ENCODE measurements around the gene RAPSN.

Gene RAPSN

GRCh38 chr11:47406896-47407745 is 41.8 kb downstream of the RAPSN start:
- DNase-seq: no peak

DNA sequence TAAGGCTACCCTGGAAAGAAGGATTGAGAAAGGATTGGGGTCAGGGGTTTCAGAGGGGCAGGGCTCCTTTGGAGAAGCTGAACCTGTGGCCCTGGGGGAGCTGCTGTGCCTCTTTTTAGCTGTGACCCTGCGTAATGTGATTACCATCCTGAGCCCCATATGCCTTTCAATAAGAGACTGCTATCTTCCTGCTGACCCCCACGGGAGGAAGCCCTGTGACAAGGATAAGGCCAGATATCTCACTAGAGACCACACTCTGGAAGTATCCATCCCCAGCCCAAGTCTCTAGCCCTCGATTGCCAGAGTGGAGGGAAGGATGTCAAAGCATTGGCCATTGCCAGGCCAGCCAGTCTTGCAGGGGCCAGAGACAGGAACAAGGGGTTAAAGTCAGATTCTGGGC is 45.4 kb downstream of the RAPSN start:
- no peak for DNase-seq

DNA sequence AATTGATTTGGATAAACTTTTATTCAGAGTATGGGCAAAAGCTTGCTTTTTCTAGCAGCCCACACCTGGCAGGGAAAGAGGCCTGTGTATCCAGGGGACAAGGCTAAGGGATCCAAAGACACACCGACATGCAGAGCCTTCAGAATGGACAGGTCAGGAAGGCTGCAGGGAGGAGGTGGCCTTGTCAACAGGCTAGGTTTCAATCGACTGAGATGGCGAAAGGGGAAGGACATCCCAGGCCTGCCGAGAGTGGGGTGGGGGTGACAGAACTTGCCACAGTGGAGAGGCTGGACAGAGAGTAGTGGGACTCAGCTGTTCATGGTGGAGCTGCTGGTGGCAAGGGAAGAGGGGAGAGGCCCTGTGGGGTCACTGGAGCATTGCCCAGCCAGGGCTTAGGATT is 45.8 kb downstream of the RAPSN start:
- no peak for DNase-seq

GRCh38 chr11:47400768-47401279 is 48.1 kb downstream of the RAPSN start:
- DNase-seq: no peak

DNA sequence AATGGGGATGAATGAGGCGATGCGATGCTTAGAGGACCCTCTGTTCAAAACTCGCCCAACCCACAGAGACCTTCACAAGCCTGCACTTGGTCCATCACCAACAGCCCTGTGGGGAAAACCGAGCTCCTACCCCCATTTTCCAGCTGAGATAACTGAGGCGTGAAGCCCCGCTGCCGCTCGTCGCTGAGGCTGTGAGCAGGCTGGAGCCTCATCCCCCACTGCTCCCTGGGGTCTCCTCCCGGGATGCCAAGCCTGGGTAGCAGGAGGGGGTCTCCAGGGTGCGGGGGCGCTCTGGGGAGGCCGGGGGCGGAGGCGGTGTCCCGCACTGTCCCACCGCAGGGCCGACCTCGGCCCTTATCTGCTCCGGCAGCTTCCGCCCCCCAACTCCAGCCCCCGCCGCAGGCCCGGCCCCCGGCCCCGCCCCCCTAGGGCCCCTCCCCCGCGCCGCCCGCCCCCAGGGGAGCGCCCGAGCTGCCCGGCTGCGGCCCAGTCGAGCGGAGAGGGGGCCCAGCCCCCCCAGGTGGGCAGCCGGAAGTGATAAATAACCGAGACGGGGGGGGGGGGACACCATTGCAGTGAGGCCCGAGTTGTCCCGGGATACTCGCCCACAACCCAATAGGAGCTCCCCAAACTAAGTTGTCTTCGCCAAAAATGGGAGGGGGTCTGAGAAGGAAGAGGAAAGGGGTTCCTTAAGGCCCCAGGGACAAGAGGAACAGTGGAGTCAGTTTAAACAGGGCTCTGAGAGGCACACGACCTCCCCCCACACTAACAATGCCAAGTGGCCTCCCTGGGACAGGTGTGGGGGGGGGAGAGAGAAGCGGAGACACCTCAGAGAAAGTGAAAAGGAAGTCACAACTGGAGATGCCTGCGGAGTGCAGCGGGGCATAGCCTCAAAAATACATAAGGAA is 48.8 kb downstream of the RAPSN start:
- no peak for DNase-seq

- no peak for DNase-seq
Observed at GRCh38 chr11:47398551-47398950, 50.4 kb downstream of the RAPSN start.

- DNase-seq: no peak
Observed at GRCh38 chr11:47398011-47398410, 50.9 kb downstream of the RAPSN start.

DNA sequence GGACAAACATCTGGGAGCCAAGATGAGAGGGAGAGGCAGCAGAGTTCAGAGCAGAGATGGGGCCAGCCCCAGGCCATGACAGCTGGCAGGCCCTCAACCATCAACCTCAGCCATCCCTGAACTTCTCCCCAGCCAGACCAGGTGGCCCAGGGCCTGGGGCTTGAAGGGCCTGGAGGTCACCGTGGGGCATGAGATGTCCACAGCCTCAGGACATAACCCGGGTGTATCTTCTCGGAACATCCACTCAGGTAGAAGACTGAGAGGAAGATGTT is 53.0 kb downstream of the RAPSN start:
- no peak for DNase-seq

- no peak for DNase-seq
Observed at GRCh38 chr11:47395223-47396048, 53.5 kb downstream of the RAPSN start.

- DNase-seq: peak; percentile 35 to 46
Observed at GRCh38 chr11:47394322-47395222, 54.4 kb downstream of the RAPSN start.

- DNase-seq: no peak
Observed at GRCh38 chr11:47394050-47394321, 55.0 kb downstream of the RAPSN start.

GRCh38 chr11:47393163-47394049 is 55.5 kb downstream of the RAPSN start:
- DNase-seq: no peak

DNA sequence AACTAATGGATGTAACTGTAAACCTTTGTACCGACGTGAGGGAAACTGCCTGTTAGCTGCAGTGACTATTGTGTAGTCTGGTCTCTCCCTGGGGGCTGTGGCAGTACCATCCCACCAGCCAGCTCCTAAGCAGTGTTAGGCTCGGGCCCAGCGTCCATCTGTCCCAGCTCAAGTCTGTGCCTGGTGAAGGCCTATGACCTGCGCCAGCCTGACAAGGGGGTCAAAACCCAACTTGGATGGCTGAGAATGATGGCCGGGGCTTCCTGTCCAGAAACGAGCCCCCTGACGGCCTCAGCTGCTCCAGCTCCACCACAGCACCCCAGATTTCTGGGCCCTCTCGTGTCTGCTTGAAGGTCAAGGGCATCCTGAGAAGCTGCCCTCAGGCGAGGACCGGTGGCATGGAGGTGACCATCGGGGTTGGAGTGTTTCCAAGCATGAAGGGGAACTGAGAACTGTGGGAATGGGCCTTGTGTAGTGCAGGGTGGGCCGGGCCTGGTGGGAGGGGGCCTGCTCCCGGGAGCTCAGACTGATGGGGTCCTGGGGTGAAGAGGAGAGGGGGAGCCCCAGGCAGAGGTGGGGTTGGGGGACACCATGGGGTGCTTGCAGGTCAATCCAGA is 56.3 kb downstream of the RAPSN start:
- no peak for DNase-seq

DNA sequence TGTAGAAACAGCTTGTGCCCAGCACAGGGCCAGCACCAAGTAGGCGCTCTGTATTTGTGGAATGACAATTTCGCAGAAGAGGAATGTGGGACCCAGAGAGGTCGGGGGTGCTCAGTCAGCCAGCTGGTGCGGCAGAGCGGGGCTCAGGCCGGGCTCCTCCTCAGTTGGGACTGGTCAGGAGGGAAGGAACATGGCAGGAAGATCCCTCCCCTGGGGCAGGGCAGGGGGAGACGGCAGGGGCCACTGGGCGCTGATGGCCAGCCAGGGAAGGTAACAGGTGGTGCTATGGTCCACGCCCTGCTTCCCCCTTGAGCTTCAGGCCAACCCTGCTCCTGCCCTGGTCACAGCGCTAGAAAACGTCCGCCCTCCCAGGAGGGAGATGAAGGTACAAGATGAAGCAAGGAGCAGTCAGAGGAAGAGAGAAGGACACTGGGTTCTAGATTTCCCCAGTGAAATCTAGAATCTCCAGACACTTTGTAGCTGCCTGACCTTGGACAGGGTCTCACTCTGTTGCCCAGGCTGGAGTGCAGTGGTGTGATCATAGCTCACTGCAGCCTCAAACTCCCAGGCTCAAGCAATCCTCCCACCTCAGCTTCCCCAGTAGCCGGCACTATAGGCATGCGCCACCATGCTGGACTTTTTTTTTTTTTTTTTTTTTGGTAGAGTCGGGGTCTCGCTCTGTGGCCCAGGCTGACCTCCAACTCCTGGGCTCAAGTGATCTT is 57.1 kb downstream of the RAPSN start:
- no peak for DNase-seq

DNA sequence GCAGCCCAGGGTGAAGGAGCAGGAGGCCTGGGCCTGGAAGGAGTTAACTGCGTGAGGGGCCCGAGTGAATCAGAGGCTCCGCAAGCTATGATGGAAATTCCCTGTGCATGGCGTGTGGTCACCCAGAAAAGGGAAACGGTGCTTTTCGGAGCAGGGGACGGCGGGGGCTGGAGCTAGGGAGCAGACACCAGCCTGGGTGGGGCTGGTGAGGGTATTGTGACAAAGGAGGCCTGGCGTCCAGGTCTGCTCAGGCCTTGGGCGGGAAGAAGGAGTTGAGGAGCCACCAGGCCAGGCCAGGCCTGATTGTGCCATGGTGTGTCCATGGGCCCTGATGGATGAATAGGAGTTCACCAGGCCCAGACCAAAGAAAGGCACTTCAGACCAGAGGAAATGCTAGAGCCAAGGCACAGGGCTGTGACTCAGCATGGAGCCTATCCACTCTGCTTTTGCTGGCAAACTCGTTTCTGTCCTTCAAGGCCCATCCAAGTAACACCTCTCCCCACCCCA is 57.8 kb downstream of the RAPSN start:
- DNase-seq: no peak

- no peak for DNase-seq
Observed at GRCh38 chr11:47390422-47390760, 58.5 kb downstream of the RAPSN start.

GRCh38 chr11:47389577-47390421 is 59.1 kb downstream of the RAPSN start:
- DNase-seq: no peak

DNA sequence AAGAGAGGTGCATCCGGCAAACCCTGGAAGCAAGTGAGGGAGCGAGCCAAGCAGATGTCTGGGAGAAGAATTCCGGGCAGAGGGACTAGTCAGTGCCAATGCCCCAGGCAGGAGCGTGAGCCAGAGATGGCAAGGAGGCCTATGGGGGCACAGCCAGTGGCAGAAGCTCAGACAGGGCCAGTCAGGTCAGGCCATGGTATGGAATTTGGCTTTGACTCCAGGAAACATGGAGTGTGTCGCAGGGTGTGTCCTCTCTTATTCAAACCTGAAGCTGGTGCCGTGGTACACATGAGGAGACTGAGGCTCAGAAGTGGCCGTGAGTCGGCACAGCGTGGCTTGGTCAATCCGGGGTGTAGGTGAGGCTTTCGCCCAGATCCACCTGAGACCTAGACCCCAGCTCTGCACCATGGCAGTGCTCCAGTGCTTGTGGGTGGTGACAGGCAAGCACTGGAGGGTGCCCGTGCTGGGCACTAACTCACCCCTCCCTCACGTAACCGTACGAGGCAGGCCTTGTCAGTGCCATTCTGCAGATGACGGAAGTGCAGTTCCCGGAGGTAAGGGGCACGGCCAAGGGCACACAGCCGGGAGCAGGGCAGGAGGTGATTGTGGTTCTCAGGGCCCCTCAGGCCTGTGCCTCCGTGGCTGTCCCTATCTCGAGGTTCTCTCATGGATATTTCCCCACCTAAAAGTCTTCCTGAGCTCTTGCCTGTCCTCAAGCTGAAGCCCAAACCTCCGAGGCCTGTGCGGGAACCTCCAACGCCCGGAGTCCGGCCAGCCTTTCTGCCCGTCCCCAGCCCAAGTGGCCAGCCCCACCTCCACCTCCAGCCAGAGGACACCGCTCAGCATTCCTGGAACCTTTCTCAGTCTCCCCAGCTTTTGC is 60.0 kb downstream of the RAPSN start:
- DNase-seq: no peak

Measured in activated CD4-positive, alpha-beta T cell treated with anti-CD3 and anti-CD28 coated beads, Interleukin-2, amount 50 U/mL, for 4 hours (primary cell).